BE2C (cell line): Measurements from ENCODE around the gene LRRC8D.

Experiments used
- DNase-seq: peaks from one replicate; pipeline ENCODE4 v3.0.0-alpha.2; 2020
- H3K27me3 ChIP-seq: fragments of 250-450 bp; sonication (Bioruptor Pico); 2 replicates; pipeline ENCODE4 v1.5.1; 2020; ENCODE audit warnings: mild to moderate bottlenecking
- H3K36me3 ChIP-seq: fragments of 250-450 bp; sonication (Bioruptor Pico); 2 replicates; pipeline ENCODE4 v1.5.1; 2020; ENCODE audit warnings: mild to moderate bottlenecking
- H3K4me1 ChIP-seq: fragments of 250-450 bp; sonication (Bioruptor Pico); 2 replicates; pipeline ENCODE4 v1.5.1; 2020
- H3K4me3 ChIP-seq: 2 replicates; pipeline ENCODE4 v1.5.1; 2011; ENCODE audit warnings: low read depth, low read length
- H3K9me3 ChIP-seq: fragments of 250-450 bp; sonication (Bioruptor Pico); 2 replicates; pipeline ENCODE4 v1.5.1; 2020
- CTCF ChIP-seq: IDR thresholded peaks from 2 replicates; pipeline ENCODE4 v1.5.1; 2012; ENCODE audit warnings: mild to moderate bottlenecking, low read depth, low read length

The LRRC8D gene

GRCh38 chr1:89939059-89939570 is 118.3 kb downstream of the LRRC8D start:
- TF ChIP-seq CTCF = no peak
- Histone ChIP-seq H3K4me3 (no peak overlapping the region), H3K36me3 (no peaks in the 10 kb centered on the region), H3K4me1 (no peaks in the 10 kb centered on the region), H3K9me3 (no peaks in the 10 kb centered on the region), H3K27me3 (no peaks in the 10 kb centered on the region)
- no peak for DNase-seq

- Histone ChIP-seq H3K4me1 (no peaks in the 10 kb centered on the region), H3K36me3 (no peaks in the 10 kb centered on the region), H3K4me3 (no peak overlapping the region), H3K9me3 (no peaks in the 10 kb centered on the region), H3K27me3 (no peaks in the 10 kb centered on the region)
- DNase-seq = no peak
- no peak for TF ChIP-seq CTCF
Measured at GRCh38 chr1:89939693-89940438, 119.0 kb downstream of the LRRC8D start.

- TF ChIP-seq CTCF = no peak
- H3K4me3 ChIP-seq = no peak overlapping the region
- H3K36me3 ChIP-seq = no peaks in the 10 kb centered on the region
- no peaks in the 10 kb centered on the region for H3K27me3 ChIP-seq
- no peaks in the 10 kb centered on the region for H3K9me3 ChIP-seq
- H3K4me1 ChIP-seq = no peaks in the 10 kb centered on the region
- DNase-seq = no peak
Measured at GRCh38 chr1:89941110-89941766, 120.4 kb downstream of the LRRC8D start.

- no peak for DNase-seq
- no peak for TF ChIP-seq CTCF
- H3K27me3 ChIP-seq = no peaks in the 10 kb centered on the region
- no peaks in the 10 kb centered on the region for H3K9me3 ChIP-seq
- no peaks in the 10 kb centered on the region for H3K36me3 ChIP-seq
- no peaks in the 10 kb centered on the region for H3K4me1 ChIP-seq
- H3K4me3 ChIP-seq = no peak overlapping the region
Measured at GRCh38 chr1:89942014-89942413, 121.2 kb downstream of the LRRC8D start.

- Histone ChIP-seq H3K4me1 (no peaks in the 10 kb centered on the region), H3K9me3 (no peaks in the 10 kb centered on the region), H3K27me3 (no peaks in the 10 kb centered on the region), H3K36me3 (no peaks in the 10 kb centered on the region), H3K4me3 (no peak overlapping the region)
- TF ChIP-seq CTCF = no peak
- no peak for DNase-seq
Measured at GRCh38 chr1:89942825-89943658, 122.2 kb downstream of the LRRC8D start.
